GM12864 (cell line): ENCODE measurements around the gene HS3ST4.

Experiments used
- DNase-seq: peaks from one replicate; pipeline ENCODE4 v3.0.0-alpha.2; 2011; ENCODE audit warnings: low read depth
- H3K4me3 ChIP-seq: 2 replicates; pipeline ENCODE4 v1.5.1; 2011; ENCODE audit warnings: mild to moderate bottlenecking, low read depth, low read length, control low read depth
- CTCF ChIP-seq: IDR thresholded peaks from 2 replicates; pipeline ENCODE4 v1.5.1; 2011; ENCODE audit warnings: low read depth, mild to moderate bottlenecking, moderate library complexity, low read length, control low read depth, inconsistent platforms; ENCODE audit errors: missing control alignments

The HS3ST4 gene

DNA sequence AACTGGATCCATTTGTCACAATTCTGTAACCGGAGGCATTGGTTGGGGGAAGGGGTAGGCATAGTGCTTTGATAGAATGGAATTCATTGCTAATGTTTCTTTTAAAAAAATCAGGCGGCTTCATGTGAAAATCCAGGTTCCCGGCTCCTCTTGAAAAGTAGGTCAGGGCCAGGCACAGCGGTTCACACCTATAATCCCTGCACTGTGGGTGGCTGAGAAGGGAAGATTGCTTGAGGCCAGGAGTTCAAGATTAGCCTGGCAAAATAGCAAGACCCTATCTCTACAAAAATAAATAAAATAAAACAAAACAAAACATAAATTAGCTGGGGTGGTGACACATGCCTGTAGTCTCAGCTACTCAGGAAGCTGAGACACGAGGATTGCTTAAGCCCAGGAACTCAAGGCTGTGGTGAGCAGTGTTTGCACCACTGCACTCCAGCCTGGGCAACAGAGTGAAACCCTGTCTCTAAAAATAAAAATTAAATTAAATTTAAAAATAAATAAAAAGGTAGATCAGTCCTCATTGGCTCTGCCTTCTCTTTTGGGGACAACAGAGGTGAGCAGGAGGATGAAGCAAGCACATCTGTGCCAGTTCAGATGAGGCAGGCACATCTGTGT lies 466.5 kb downstream of the HS3ST4 start:
- DNase-seq, result no peak
- TF ChIP-seq CTCF, result no peak
- H3K4me3 ChIP-seq, result no peak overlapping the region

DNA sequence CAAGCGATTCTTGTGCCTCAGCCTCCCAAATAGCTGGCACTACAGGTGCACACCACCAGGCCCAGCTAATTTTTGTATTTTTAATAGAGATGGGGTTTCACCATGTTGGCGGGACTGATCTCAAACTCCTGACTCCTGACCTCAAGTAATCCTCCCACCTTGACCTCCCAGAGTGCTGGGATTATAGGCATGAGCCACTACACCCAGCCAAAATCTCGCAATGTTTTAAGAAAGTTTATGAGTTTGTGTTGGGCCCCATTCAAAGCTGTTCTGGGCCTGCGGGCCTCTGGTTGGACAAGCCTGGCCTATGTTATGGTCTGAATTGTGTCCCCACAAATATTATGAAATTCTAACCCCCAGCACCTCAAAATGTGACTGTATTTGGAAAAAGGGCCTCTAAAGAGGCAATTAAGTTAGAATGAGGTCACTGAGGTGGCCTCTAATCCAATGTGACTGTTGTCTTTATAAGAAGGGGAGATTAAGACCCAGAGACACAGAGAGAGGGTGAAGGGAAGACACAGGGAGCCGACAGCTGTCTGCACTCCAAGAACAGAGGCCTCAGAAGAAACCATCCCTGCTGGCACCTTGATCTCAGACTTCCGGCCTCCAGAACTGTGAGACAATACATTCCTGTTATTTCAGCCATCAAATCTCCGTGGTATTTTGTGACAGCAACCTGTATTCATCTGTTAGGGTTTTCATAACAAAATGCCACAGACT lies 469.9 kb downstream of the HS3ST4 start:
- no peak for DNase-seq
- no peak for TF ChIP-seq CTCF

GRCh38 chr16:26169473-26169872 lies 477.7 kb downstream of the HS3ST4 start:
- DNase-seq, result no peak
- H3K4me3 ChIP-seq, result no peak overlapping the region
- no peak for TF ChIP-seq CTCF

More for the DNA sequence above, 469.9 kb downstream of the HS3ST4 start:
- H3K4me3 ChIP-seq, result no peak overlapping the region

DNA sequence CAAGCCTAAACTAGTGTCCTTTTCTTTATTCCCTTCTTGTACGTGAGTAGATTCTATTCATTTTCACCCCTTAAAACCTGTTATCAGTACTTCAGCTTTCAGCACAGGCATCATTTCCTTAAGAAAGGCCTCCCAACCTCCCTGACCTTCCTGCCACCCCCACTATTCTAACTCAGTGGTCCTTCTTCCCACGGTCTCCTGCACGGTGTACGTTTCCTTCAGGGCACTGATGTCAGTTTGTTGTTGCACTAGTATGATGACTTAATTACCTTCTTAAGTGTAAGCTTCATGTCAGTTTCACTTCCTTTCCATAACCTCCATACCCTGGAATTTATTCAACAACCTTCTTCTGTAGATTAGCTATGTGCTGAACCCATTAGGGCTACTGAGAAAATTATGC lies 484.2 kb downstream of the HS3ST4 start:
- no peak overlapping the region for H3K4me3 ChIP-seq
- no peak for TF ChIP-seq CTCF
- DNase-seq, result no peak

DNA sequence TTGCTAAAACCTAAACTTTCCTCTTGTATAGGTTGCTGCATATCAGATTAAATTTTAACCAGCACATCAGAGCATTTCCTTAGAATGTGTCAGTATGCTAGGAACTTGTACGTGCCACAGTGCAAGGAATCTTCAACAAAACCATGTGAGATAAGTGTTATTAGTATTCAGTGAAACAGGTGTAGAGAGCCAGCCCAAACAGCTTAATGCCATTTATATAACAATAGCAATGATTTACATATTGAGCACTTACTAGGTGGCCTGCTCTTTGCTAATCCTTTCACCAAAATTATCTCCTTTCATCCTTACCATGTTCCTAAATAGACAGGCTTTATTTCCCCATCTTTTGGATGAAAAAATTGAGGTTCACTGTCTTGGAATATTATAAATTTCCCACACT lies 485.7 kb downstream of the HS3ST4 start:
- no peak for DNase-seq
- no peak overlapping the region for H3K4me3 ChIP-seq
- no peak for TF ChIP-seq CTCF

- TF ChIP-seq CTCF, result no peak
- no peak for DNase-seq
- no peak overlapping the region for H3K4me3 ChIP-seq
Measured at GRCh38 chr16:26178298-26178697, 486.5 kb downstream of the HS3ST4 start.
